ENCODE data around the gene SMAD6.

Gene SMAD6

GRCh38 chr15:66711260-66711659, 9.2 kb downstream of the SMAD6 start:
- TF ChIP-seq, protein P1, sequence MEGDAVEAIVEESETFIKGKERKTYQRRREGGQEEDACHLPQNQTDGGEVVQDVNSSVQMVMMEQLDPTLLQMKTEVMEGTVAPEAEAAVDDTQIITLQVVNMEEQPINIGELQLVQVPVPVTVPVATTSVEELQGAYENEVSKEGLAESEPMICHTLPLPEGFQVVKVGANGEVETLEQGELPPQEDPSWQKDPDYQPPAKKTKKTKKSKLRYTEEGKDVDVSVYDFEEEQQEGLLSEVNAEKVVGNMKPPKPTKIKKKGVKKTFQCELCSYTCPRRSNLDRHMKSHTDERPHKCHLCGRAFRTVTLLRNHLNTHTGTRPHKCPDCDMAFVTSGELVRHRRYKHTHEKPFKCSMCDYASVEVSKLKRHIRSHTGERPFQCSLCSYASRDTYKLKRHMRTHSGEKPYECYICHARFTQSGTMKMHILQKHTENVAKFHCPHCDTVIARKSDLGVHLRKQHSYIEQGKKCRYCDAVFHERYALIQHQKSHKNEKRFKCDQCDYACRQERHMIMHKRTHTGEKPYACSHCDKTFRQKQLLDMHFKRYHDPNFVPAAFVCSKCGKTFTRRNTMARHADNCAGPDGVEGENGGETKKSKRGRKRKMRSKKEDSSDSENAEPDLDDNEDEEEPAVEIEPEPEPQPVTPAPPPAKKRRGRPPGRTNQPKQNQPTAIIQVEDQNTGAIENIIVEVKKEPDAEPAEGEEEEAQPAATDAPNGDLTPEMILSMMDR (conservative IDR thresholded peaks at IDR 0.05; ENCODE audit: low read depth, low read length) = no peak
- no peak for DNase-seq (ENCODE audit: low read depth)

GRCh38 chr15:66711862-66712261, 9.8 kb downstream of the SMAD6 start:
- H3K4me3 ChIP-seq (ENCODE audit: low read depth, low read length) = no peak overlapping the region
- TF ChIP-seq, protein P1 (conservative IDR thresholded peaks at IDR 0.05; ENCODE audit: low read depth, low read length) = no peak
- no peak for DNase-seq (ENCODE audit: low read depth)

More at GRCh38 chr15:66711260-66711659, 9.2 kb downstream of the SMAD6 start:
- no peak overlapping the region for H3K4me3 ChIP-seq (ENCODE audit: low read depth, low read length)

GRCh38 chr15:66713843-66714508, 11.9 kb downstream of the SMAD6 start:
- TF ChIP-seq, protein P1 (conservative IDR thresholded peaks at IDR 0.05; ENCODE audit: low read depth, low read length) = no peak
- H3K4me3 ChIP-seq (ENCODE audit: low read depth, low read length) = no peak overlapping the region
- no peak for DNase-seq (ENCODE audit: low read depth)

GRCh38 chr15:66714543-66714981, 12.5 kb downstream of the SMAD6 start:
- peak; percentile 75 for DNase-seq (ENCODE audit: low read depth)
- no peak overlapping the region for H3K4me3 ChIP-seq (ENCODE audit: low read depth, low read length)
- TF ChIP-seq, protein P1 (conservative IDR thresholded peaks at IDR 0.05; ENCODE audit: low read depth, low read length) = no peak

DNA sequence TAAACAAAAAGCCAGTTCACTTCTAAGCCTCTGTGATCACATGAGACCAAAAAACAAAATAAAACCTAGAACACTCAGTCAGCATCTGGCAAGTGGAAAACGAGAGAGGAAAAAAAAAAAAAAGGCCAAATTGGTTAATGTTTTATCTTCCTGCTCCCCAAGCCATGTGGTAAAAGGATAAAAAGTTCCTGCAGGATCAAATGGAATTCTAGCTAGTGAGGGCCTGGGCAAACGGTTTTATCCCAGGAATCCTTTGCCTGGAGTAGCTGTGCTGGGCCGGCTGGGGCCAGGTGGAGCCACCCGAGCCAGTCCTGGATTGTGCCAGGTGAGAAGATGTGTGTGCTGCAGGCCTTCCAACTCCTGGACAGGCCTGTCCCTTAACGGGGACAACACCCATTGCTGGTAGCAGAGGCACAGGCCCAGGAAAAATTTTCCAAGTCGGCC, 13.2 kb downstream of the SMAD6 start:
- H3K4me3 ChIP-seq (ENCODE audit: low read depth, low read length) = no peak overlapping the region
- TF ChIP-seq, protein P1 (conservative IDR thresholded peaks at IDR 0.05; ENCODE audit: low read depth, low read length) = no peak
- DNase-seq (ENCODE audit: low read depth) = no peak

DNA sequence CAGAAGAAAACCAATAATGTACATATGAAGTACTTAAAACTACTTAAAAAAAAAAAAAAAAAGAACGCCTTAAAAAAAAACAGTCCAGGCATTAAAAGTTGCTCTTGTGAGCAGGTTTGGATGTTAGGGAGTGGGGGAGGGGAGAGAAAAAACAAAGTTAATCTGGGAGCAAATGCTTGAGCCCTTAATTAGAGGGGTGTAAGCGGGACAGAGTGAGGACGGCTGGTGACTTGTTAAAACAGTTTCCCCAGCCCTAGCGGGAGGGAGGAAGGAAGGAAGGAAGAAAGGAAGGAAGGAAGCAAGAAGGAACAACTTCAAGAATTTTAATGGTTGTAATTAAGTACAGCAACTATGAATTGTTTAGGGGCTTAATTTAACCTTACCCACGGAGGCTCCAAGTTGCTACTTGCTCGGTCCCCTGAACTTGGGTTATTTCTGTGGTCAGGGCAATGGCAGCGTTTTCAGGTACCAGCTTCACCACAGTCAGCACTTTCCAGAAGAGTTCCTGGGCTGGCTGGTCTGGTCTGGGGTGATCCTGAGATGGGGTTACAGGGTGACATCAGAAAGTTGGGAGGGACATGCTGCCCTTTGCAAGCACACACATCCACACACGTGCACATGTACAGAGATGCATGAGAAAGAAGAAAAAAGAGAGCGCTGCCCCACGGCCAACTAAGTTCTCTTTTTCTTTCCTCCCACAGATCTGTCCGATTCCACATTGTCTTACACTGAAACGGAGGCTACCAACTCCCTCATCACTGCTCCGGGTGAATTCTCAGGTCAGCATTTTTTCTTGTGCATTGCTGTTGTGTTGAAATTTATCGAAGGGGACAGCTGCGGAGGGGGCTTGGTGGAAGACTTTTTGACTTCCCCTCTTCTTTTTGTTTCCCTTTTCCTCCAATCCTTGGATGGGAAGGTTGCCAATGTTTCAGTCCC, 14.0 kb downstream of the SMAD6 start:
- TF ChIP-seq, protein P1 (conservative IDR thresholded peaks at IDR 0.05; ENCODE audit: low read depth, low read length) = no peak
- DNase-seq (ENCODE audit: low read depth) = no peak

More for the DNA sequence above, 14.0 kb downstream of the SMAD6 start:
- no peak overlapping the region for H3K4me3 ChIP-seq (ENCODE audit: low read depth, low read length)

Data from choroid plexus epithelial cell (primary cell).